IMR-90 (cell line): ENCODE measurements around the gene PCDH19. TPM values are rescaled to one million over a fixed set of nuclear protein-coding genes. Genes with fewer than 3 reads are reported as not detected.

Experiments
- ATAC-seq: fragments of 200-7000 bp; cut with Tn5 transposase; 2 replicates; pipeline ENCODE4 v1.9.1; 2020; ENCODE audit warnings: low read depth, mild to moderate bottlenecking, moderate library complexity
- BruUV-seq: library from RNA; stranded (reverse); fragments of 400-500 nt; replicated peaks from 2 replicates; lab custom pipeline; 2021; lab: Mats Ljungman, UMichigan
- CTCF ChIA-PET: fragments of 300-600 bp; formaldehyde crosslinking; extraction: SDS; loops from one replicate; lab custom pipeline; 2021; ENCODE audit warnings: antibody characterized with exemption; lab: Yijun Ruan, JAX
- POLR2A ChIA-PET: fragments of 300-600 bp; sonication (Branson Sonifier 250); formaldehyde crosslinking; loops from one replicate; lab custom pipeline; 2022; ENCODE audit warnings: antibody characterized with exemption; ENCODE audit not compliant: unreplicated experiment; lab: Charles Lee
- DNase-seq: peaks from one replicate; pipeline ENCODE4 v3.0.0; 2013
- H2AFZ ChIP-seq: replicated peaks from 2 replicates; pipeline ENCODE3; 2013; ENCODE audit warnings: low read length, mild to moderate bottlenecking; ENCODE audit not compliant: poor library complexity
- H2AK5ac ChIP-seq: 2 replicates; pipeline ENCODE4 v1.6.1; 2013; ENCODE audit warnings: low read depth, low read length, inconsistent platforms
- H2AK9ac ChIP-seq: replicated peaks from 2 replicates; pipeline ENCODE3; 2013; ENCODE audit warnings: mild to moderate bottlenecking, low read depth, low read length, moderate library complexity; ENCODE audit not compliant: poor library complexity
- H2BK120ac ChIP-seq: 2 replicates; pipeline ENCODE4 v1.6.1; 2013; ENCODE audit warnings: low read depth, low read length, inconsistent platforms
- H2BK15ac ChIP-seq: 3 replicates; pipeline ENCODE4 v1.6.1; 2013; ENCODE audit warnings: low read depth, low read length, inconsistent platforms
- H2BK20ac ChIP-seq: 2 replicates; pipeline ENCODE4 v1.6.1; 2013; ENCODE audit warnings: low read depth, mild to moderate bottlenecking, inconsistent platforms, low read length, moderate library complexity
- H2BK5ac ChIP-seq: 2 replicates; pipeline ENCODE4 v1.6.1; 2013; ENCODE audit warnings: mild to moderate bottlenecking, low read depth, low read length, inconsistent platforms; ENCODE audit not compliant: poor library complexity, severe bottlenecking
- H3K14ac ChIP-seq: replicated peaks from 2 replicates; pipeline ENCODE4 v1.6.1; 2013; ENCODE audit warnings: low read depth, low read length, inconsistent platforms
- H3K18ac ChIP-seq: 2 replicates; pipeline ENCODE4 v1.6.1; 2013; ENCODE audit warnings: low read depth, low read length, control low read depth
- H3K23ac ChIP-seq: 2 replicates; pipeline ENCODE4 v1.6.1; 2013; ENCODE audit warnings: low read depth, low read length, inconsistent platforms
- H3K27ac ChIP-seq: 2 replicates; pipeline ENCODE4 v1.5.1; 2013; ENCODE audit warnings: mild to moderate bottlenecking, control low read depth, low read length; ENCODE audit not compliant: insufficient read depth
- H3K27me3 ChIP-seq: 2 replicates; pipeline ENCODE4 v1.6.1; 2013; ENCODE audit warnings: low read length; ENCODE audit not compliant: control insufficient read depth, insufficient read depth
- H3K36me3 ChIP-seq: 2 replicates; pipeline ENCODE4 v1.6.1; 2013; ENCODE audit warnings: low read length, mixed read lengths; ENCODE audit not compliant: control insufficient read depth, insufficient read depth
- H3K4ac ChIP-seq: 2 replicates; pipeline ENCODE4 v1.6.1; 2013; ENCODE audit warnings: low read depth, low read length, inconsistent platforms
- H3K4me1 ChIP-seq: 2 replicates; pipeline ENCODE4 v1.6.1; 2013; ENCODE audit warnings: low read length, mixed read lengths; ENCODE audit not compliant: control insufficient read depth, insufficient read depth
- H3K4me2 ChIP-seq: 2 replicates; pipeline ENCODE4 v1.6.1; 2013; ENCODE audit warnings: low read depth, mild to moderate bottlenecking, control low read depth, low read length, moderate library complexity
- H3K4me3 ChIP-seq: 2 replicates; pipeline ENCODE4 v1.5.1; 2013; ENCODE audit warnings: low read depth, mild to moderate bottlenecking, control low read depth, low read length, moderate library complexity; ENCODE audit not compliant: insufficient read depth
- H3K56ac ChIP-seq: 2 replicates; pipeline ENCODE4 v1.6.1; 2013; ENCODE audit warnings: low read length, inconsistent platforms; ENCODE audit not compliant: insufficient read depth; ENCODE audit errors: extremely low read depth
- H3K79me1 ChIP-seq, 2 experiments: 2 replicates each; pipeline ENCODE4 v1.6.1; 2013; ENCODE audit warnings: low read length in 2 of 2, inconsistent platforms in 1 of 2, low read depth in 1 of 2
- H3K9ac ChIP-seq: 2 replicates; pipeline ENCODE4 v1.6.1; 2013; ENCODE audit warnings: low read depth, low read length, control low read depth
- H3K9me1 ChIP-seq: 2 replicates; pipeline ENCODE4 v1.6.1; 2013; ENCODE audit warnings: low read length, inconsistent platforms; ENCODE audit not compliant: insufficient read depth
- H3K9me3 ChIP-seq: 2 replicates; pipeline ENCODE4 v1.6.1; 2013; ENCODE audit warnings: low read length; ENCODE audit not compliant: control insufficient read depth, insufficient read depth
- H4K20me1 ChIP-seq: 2 replicates; pipeline ENCODE4 v1.6.1; 2013; ENCODE audit warnings: low read length, inconsistent platforms; ENCODE audit not compliant: insufficient read depth
- H4K5ac ChIP-seq: 2 replicates; pipeline ENCODE4 v1.6.1; 2013; ENCODE audit warnings: mild to moderate bottlenecking, low read depth, low read length, control low read depth
- H4K8ac ChIP-seq, 2 experiments: 2 replicates each; pipeline ENCODE4 v1.6.1; 2013; ENCODE audit warnings: low read depth in 2 of 2, low read length in 2 of 2, control low read depth in 1 of 2, inconsistent platforms in 1 of 2
- H4K91ac ChIP-seq: 2 replicates; pipeline ENCODE4 v1.6.1; 2013; ENCODE audit warnings: low read depth, low read length, inconsistent platforms; ENCODE audit not compliant: insufficient read depth
- BHLHE40 ChIP-seq: fragments of 150-350 bp; IDR thresholded peaks from 2 replicates; pipeline ENCODE4 v1.6.1; 2016; ENCODE audit warnings: mild to moderate bottlenecking, low read depth, low read length
- CHD1 ChIP-seq: IDR thresholded peaks from 2 replicates; pipeline ENCODE4 v1.6.1; 2012; ENCODE audit warnings: low read depth, low read length, improper control_type of control experiment
- FOS ChIP-seq: fragments of 150-350 bp; IDR thresholded peaks from 2 replicates; pipeline ENCODE4 v1.6.1; 2016; ENCODE audit warnings: low read depth, low read length
- MAFK ChIP-seq: IDR thresholded peaks from 2 replicates; pipeline ENCODE4 v1.6.1; 2012; ENCODE audit warnings: low read depth, low read length, improper control_type of control experiment
- MXI1 ChIP-seq: IDR thresholded peaks from 2 replicates; pipeline ENCODE4 v1.6.1; 2012; ENCODE audit warnings: low read depth, mild to moderate bottlenecking, low read length, moderate library complexity, borderline replicate concordance
- NFE2L2 ChIP-seq: fragments of 150-350 bp; IDR thresholded peaks from 2 replicates; pipeline ENCODE4 v1.6.1; 2016; ENCODE audit warnings: low read depth, mild to moderate bottlenecking, low read length
- POLR2A ChIP-seq: IDR thresholded peaks from 2 replicates; pipeline ENCODE4 v1.6.1; 2012; ENCODE audit warnings: mild to moderate bottlenecking, low read depth, low read length
- RAD21 ChIP-seq: IDR thresholded peaks from 2 replicates; pipeline ENCODE4 v1.6.1; 2012; ENCODE audit warnings: low read length, improper control_type of control experiment
- RFX5 ChIP-seq: IDR thresholded peaks from 2 replicates; pipeline ENCODE4 v1.8.0; 2012; ENCODE audit warnings: low read depth, mild to moderate bottlenecking, low read length, moderate library complexity
- SMC3 ChIP-seq: fragments of 150-350 bp; IDR thresholded peaks from 2 replicates; pipeline ENCODE4 v1.6.1; 2016; ENCODE audit warnings: low read depth, mild to moderate bottlenecking, antibody characterized with exemption, low read length, moderate library complexity
- WGBS, 2 experiments: methylation state at CpG; one replicate each; pipeline versions ENCODE4 v1.1.5 to v1.1.7; 2013; ENCODE audit warnings: missing lambda C conversion rate in 2 of 2; ENCODE audit not compliant: insufficient read length in 1 of 2; ENCODE audit errors: extremely low coverage in 2 of 2; 5-methylcytosine and 5-hydroxymethylcytosine counted together
- dilution Hi-C: fragments of 300-500 bp; cut with HindIII; formaldehyde crosslinking; loops from one replicate; pipeline ENCODE4 v1.14.3; 2018; ENCODE audit warnings: low sequenced_read_pairs; ENCODE audit not compliant: unreplicated experiment
- in situ Hi-C: fragments of 300-500 bp; cut with MboI; formaldehyde crosslinking; loops from 3 replicates; pipeline ENCODE4 v1.14.3; 2019; ENCODE audit warnings: low sequenced_read_pairs, inconsistent platforms, mixed read lengths
- intact Hi-C: fragments of 100-400 bp; cut with micrococcal nuclease; formaldehyde crosslinking; loops from 2 replicates; pipeline ENCODE4 v1.10.0; 2022
- polyA plus RNA-seq, 3 experiments: library from polyadenylated mRNA; depleted of rRNA; stranded (reverse); fragments of >200 nt; gene quantifications; 2 replicates each; pipeline ENCODE4 v1.2.3, GENCODE V29; 2012; ENCODE audit warnings: low replicate concordance in 1 of 3
- total RNA-seq: library from RNA; depleted of rRNA; stranded (reverse); fragments of >200 nt; gene quantifications from 2 replicates; pipeline ENCODE4 v1.2.3, GENCODE V29; 2012

The PCDH19 gene
- total and polyA plus RNA-seq, 2 of the 4 experiments (the other 2 are of a cell fraction), result not detected

DNA sequence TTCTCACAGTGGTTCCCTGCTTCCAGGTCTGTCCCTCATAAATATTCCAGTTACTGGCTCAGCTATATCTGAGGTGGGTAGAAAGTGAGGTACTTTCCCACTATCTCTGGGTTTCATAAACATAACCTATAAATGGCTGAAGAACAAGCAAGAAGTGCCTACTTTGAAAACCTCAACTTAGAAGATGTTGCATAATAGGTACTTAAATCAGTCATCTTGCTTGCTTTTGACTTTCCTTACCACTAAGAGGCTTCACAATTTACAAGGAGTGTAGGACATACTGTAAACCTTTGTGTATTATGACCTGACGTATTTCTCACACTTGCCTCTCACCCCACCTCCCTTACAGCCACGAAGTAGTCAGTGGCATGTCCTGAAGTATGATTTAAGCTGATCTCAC lies 145.9 kb downstream of the PCDH19 start:
- H4K5ac ChIP-seq, result no peak overlapping the region
- dilution Hi-C loops, result no loop called here
- POLR2A ChIA-PET, result no interaction called here
- CTCF ChIA-PET, result no interaction called here
- H3K27ac ChIP-seq, result no peak overlapping the region
- no peak overlapping the region for H3K23ac ChIP-seq
- no peak for DNase-seq
- H3K4me2 ChIP-seq, result no peak overlapping the region
- no TSS peak for BruUV-seq
- in situ Hi-C loops, result no loop called here
- no peak overlapping the region for H2AK9ac ChIP-seq
- H3K79me1 ChIP-seq, result no peaks in the 10 kb centered on the region
- H4K8ac ChIP-seq, result no peak overlapping the region
- intact Hi-C loops, result no loop called here
- H3K18ac ChIP-seq, result no peak overlapping the region
- TF ChIP-seq CHD1, result no peak
- TF ChIP-seq RFX5, result no peak
- TF ChIP-seq BHLHE40, result no peak
- TF ChIP-seq SMC3, result no peak
- no peak for TF ChIP-seq RAD21
- TF ChIP-seq POLR2A, result no peak
- TF ChIP-seq NFE2L2, result no peak
- TF ChIP-seq FOS, result no peak
- TF ChIP-seq MXI1, result no peak
- no peak for TF ChIP-seq MAFK
- no peak overlapping the region for H2BK15ac ChIP-seq
- H2AK5ac ChIP-seq, result no peak overlapping the region
- H2BK120ac ChIP-seq, result no peak overlapping the region
- no peak overlapping the region for H2BK20ac ChIP-seq
- no peak overlapping the region for H3K4ac ChIP-seq
- H4K91ac ChIP-seq, result no peak overlapping the region
- no peak overlapping the region for H3K4me3 ChIP-seq
- no peak overlapping the region for H3K9ac ChIP-seq
- H3K36me3 ChIP-seq, result no peaks in the 10 kb centered on the region
- H3K56ac ChIP-seq, result no peak overlapping the region
- H3K9me1 ChIP-seq, result no peaks in the 10 kb centered on the region
- no peak for ATAC-seq
- H2AFZ ChIP-seq, result no peak overlapping the region
- no peaks in the 10 kb centered on the region for H4K20me1 ChIP-seq
- H3K4me1 ChIP-seq, result no peaks in the 10 kb centered on the region
- H2BK5ac ChIP-seq, result no peak overlapping the region
- no peaks in the 10 kb centered on the region for H3K27me3 ChIP-seq
- no peak overlapping the region for H3K14ac ChIP-seq
- no CpG with 5 or more reads among the region's 2 CpGs for WGBS, 2 experiments
- H3K9me3 ChIP-seq, result no peaks in the 10 kb centered on the region
